Neural progenitor cell (in vitro differentiated cells): Measurements from ENCODE around the gene AKNAD1. TPM values are rescaled to one million over a fixed set of nuclear protein-coding genes. Genes with fewer than 3 reads are reported as not detected.

Experiments used
- DNase-seq: peaks from one replicate; pipeline ENCODE4 v3.0.0-alpha.2; 2016; ENCODE audit warnings: low spot score
- H2AFZ ChIP-seq: fragments of 200-600 bp; sonication (generic); replicated peaks from 2 replicates; pipeline ENCODE4 v1.6.1; 2016; ENCODE audit warnings: antibody characterized with exemption
- H3F3A ChIP-seq: fragments of 200-600 bp; sonication (generic); 2 replicates; pipeline ENCODE4 v1.6.1; 2016; ENCODE audit warnings: antibody characterized with exemption, low read depth
- H3K27ac ChIP-seq: fragments of 200-600 bp; sonication (generic); 2 replicates; pipeline ENCODE4 v1.5.1; 2016; ENCODE audit warnings: mild to moderate bottlenecking
- H3K27me3 ChIP-seq: fragments of 200-600 bp; sonication (generic); 2 replicates; pipeline ENCODE4 v1.6.1; 2016; ENCODE audit warnings: mild to moderate bottlenecking, moderate library complexity
- H3K36me3 ChIP-seq: fragments of 200-600 bp; sonication (generic); 2 replicates; pipeline ENCODE4 v1.5.1; 2016
- H3K4me1 ChIP-seq: fragments of 200-600 bp; sonication (generic); 2 replicates; pipeline ENCODE4 v1.6.1; 2016; ENCODE audit warnings: mixed run types
- H3K4me2 ChIP-seq: fragments of 200-600 bp; sonication (generic); 2 replicates; pipeline ENCODE4 v1.6.1; 2016
- H3K4me3 ChIP-seq: fragments of 200-600 bp; sonication (generic); 2 replicates; pipeline ENCODE4 v1.5.1; 2016
- H3K79me2 ChIP-seq: fragments of 200-600 bp; sonication (generic); 2 replicates; pipeline ENCODE4 v1.6.1; 2016; ENCODE audit warnings: low read depth
- H3K9ac ChIP-seq: fragments of 200-600 bp; sonication (generic); 2 replicates; pipeline ENCODE4 v1.6.1; 2016
- H3K9me3 ChIP-seq: fragments of 200-600 bp; sonication (generic); 2 replicates; pipeline ENCODE4 v1.5.1; 2016; ENCODE audit warnings: low read depth
- H4K20me1 ChIP-seq: fragments of 200-600 bp; sonication (generic); 2 replicates; pipeline ENCODE4 v1.6.1; 2016; ENCODE audit warnings: low read depth
- H3K27ac Mint-ChIP-seq: 3 replicates; pipeline ENCODE4 v1.8.0; 2021; ENCODE audit warnings: mixed read lengths
- H3K27me3 Mint-ChIP-seq: 2 replicates; pipeline ENCODE4 v1.8.0; 2022; ENCODE audit warnings: low read depth, mild to moderate bottlenecking, inconsistent platforms, moderate library complexity, mixed read lengths; ENCODE audit not compliant: insufficient read depth
- H3K36me3 Mint-ChIP-seq: 3 replicates; pipeline ENCODE4 v1.8.0; 2021; ENCODE audit warnings: mixed read lengths
- H3K4me1 Mint-ChIP-seq: 3 replicates; pipeline ENCODE4 v1.8.0; 2021; ENCODE audit warnings: mixed read lengths
- H3K4me3 Mint-ChIP-seq: 3 replicates; pipeline ENCODE4 v1.8.0; 2021; ENCODE audit warnings: mild to moderate bottlenecking, moderate library complexity, mixed read lengths
- H3K9me3 Mint-ChIP-seq: 3 replicates; pipeline ENCODE4 v1.8.0; 2020; ENCODE audit warnings: mixed read lengths
- CTCF ChIP-seq: fragments of 200-600 bp; sonication (generic); IDR thresholded peaks from 2 replicates; pipeline ENCODE4 v1.5.1; 2017; ENCODE audit warnings: antibody characterized with exemption, mild to moderate bottlenecking
- EZH2 ChIP-seq: fragments of 200-600 bp; sonication (generic); IDR thresholded peaks from 2 replicates; pipeline ENCODE4 v1.6.1; 2017; ENCODE audit warnings: antibody characterized with exemption, mild to moderate bottlenecking, moderate library complexity
- EZH2phosphoT487 ChIP-seq: fragments of 200-600 bp; sonication (generic); IDR thresholded peaks from 2 replicates; pipeline ENCODE4 v1.6.1; 2017; ENCODE audit warnings: antibody characterized with exemption
- total RNA-seq: library from RNA; depleted of rRNA; stranded (reverse); fragments of >200 nt; gene quantifications from 2 replicates; pipeline ENCODE4 v1.2.3, GENCODE V29; 2015; ENCODE audit warnings: low replicate concordance

AKNAD1 gene
- total RNA-seq, 1 donor from 2014 or later = not detected

GRCh38 chr1:108880850-108881249 is 24.0 kb upstream of the AKNAD1 start:
- Mint-ChIP-seq H3K27me3 (no peaks in the 10 kb centered on the region), H3K4me3 (no peak overlapping the region), H3K36me3 (peaks cover 4% of the 10 kb centered on the region), H3K4me1 (peaks cover 19% of the 10 kb centered on the region), H3K9me3 (no peaks in the 10 kb centered on the region), H3K27ac (no peak overlapping the region)
- Histone ChIP-seq H3K36me3 (no peaks in the 10 kb centered on the region), H4K20me1 (peaks cover 6% of the 10 kb centered on the region), H3K79me2 (peaks cover 40% of the 10 kb centered on the region), H3K27me3 (peaks cover 12% of the 10 kb centered on the region), H3F3A (peaks cover 11% of the 10 kb centered on the region), H3K27ac (no peak overlapping the region), H3K4me1 (peaks cover 10% of the 10 kb centered on the region), H3K4me2 (no peak overlapping the region), H2AFZ (no peak overlapping the region), H3K9me3 (no peaks in the 10 kb centered on the region), H3K4me3 (no peak overlapping the region), H3K9ac (no peak overlapping the region)
- no peak for TF ChIP-seq EZH2
- no peak for DNase-seq

- peaks cover 19% of the 10 kb centered on the region for H3K4me1 Mint-ChIP-seq
- peak overlapping the region; percentile 73 for H3K4me3 ChIP-seq
- TF ChIP-seq EZH2 (no peak), CTCF (no peak), EZH2phosphoT487 (no peak)
- H2AFZ ChIP-seq = no peak overlapping the region
- H3K4me2 ChIP-seq = peak overlapping the region; percentile 79
- H3K79me2 ChIP-seq = peaks cover 40% of the 10 kb centered on the region
- H3K27me3 ChIP-seq = peaks cover 12% of the 10 kb centered on the region
- H3K9ac ChIP-seq = no peak overlapping the region
- H3K27me3 Mint-ChIP-seq = no peaks in the 10 kb centered on the region
- H3K9me3 ChIP-seq = no peaks in the 10 kb centered on the region
- no peak overlapping the region for H3K27ac Mint-ChIP-seq
- H3K36me3 ChIP-seq = no peaks in the 10 kb centered on the region
- H3K36me3 Mint-ChIP-seq = peaks cover 4% of the 10 kb centered on the region
- H3K27ac ChIP-seq = no peak overlapping the region
- no peaks in the 10 kb centered on the region for H3K9me3 Mint-ChIP-seq
- peaks cover 10% of the 10 kb centered on the region for H3K4me1 ChIP-seq
- H3F3A ChIP-seq = peaks cover 12% of the 10 kb centered on the region
- H4K20me1 ChIP-seq = peaks cover 6% of the 10 kb centered on the region
- peak overlapping the region; percentile 73 for H3K4me3 Mint-ChIP-seq
- no peak for DNase-seq
Observed at GRCh38 chr1:108878678-108879077, 21.8 kb upstream of the AKNAD1 start.

- peak overlapping the region; percentile 98 for H3K4me3 Mint-ChIP-seq
- H2AFZ ChIP-seq = no peak overlapping the region
- TF ChIP-seq EZH2 = no peak
- TF ChIP-seq CTCF = no peak
- no peak for TF ChIP-seq EZH2phosphoT487
- no peaks in the 10 kb centered on the region for H3K36me3 ChIP-seq
- H3K4me1 ChIP-seq = peaks cover 10% of the 10 kb centered on the region
- H3K27ac ChIP-seq = no peak overlapping the region
- peak overlapping the region; percentile 73 for H3K4me3 ChIP-seq
- peaks cover 19% of the 10 kb centered on the region for H3K4me1 Mint-ChIP-seq
- H3K9me3 Mint-ChIP-seq = no peaks in the 10 kb centered on the region
- peaks cover 40% of the 10 kb centered on the region for H3K79me2 ChIP-seq
- peaks cover 4% of the 10 kb centered on the region for H4K20me1 ChIP-seq
- no peaks in the 10 kb centered on the region for H3K27me3 Mint-ChIP-seq
- H3F3A ChIP-seq = peaks cover 12% of the 10 kb centered on the region
- peak overlapping the region; percentile 79 for H3K4me2 ChIP-seq
- DNase-seq = no peak
- H3K36me3 Mint-ChIP-seq = peaks cover 4% of the 10 kb centered on the region
- H3K27me3 ChIP-seq = peaks cover 12% of the 10 kb centered on the region
- no peaks in the 10 kb centered on the region for H3K9me3 ChIP-seq
- no peak overlapping the region for H3K9ac ChIP-seq
- H3K27ac Mint-ChIP-seq = peak overlapping the region; percentile 70
Observed at GRCh38 chr1:108878160-108878469, 21.2 kb upstream of the AKNAD1 start.

GRCh38 chr1:108877348-108878159 is 20.7 kb upstream of the AKNAD1 start:
- peak overlapping the region; percentile 98 for H3K4me3 Mint-ChIP-seq
- no peaks in the 10 kb centered on the region for H3K9me3 Mint-ChIP-seq
- peaks cover 19% of the 10 kb centered on the region for H3K4me1 Mint-ChIP-seq
- Histone ChIP-seq H3K9me3 (no peaks in the 10 kb centered on the region), H3K27me3 (peaks cover 12% of the 10 kb centered on the region), H3K4me2 (peak overlapping the region; percentile 79), H3K9ac (no peak overlapping the region), H3K4me3 (peak overlapping the region; percentile 73), H3K4me1 (peaks cover 10% of the 10 kb centered on the region), H3K79me2 (peaks cover 40% of the 10 kb centered on the region), H3K36me3 (no peaks in the 10 kb centered on the region), H4K20me1 (no peaks in the 10 kb centered on the region), H3K27ac (no peak overlapping the region), H2AFZ (peak overlapping the region; percentile 53), H3F3A (peaks cover 12% of the 10 kb centered on the region)
- peak; percentile 11 for DNase-seq
- H3K27me3 Mint-ChIP-seq = no peaks in the 10 kb centered on the region
- peak overlapping the region; percentile 70 for H3K27ac Mint-ChIP-seq
- TF ChIP-seq EZH2phosphoT487 (no peak), EZH2 (no peak), CTCF (no peak)
- H3K36me3 Mint-ChIP-seq = peaks cover 4% of the 10 kb centered on the region
